HCT116 (cell line): ENCODE measurements around the gene DNAJB9. TPM values are rescaled to one million over a fixed set of nuclear protein-coding genes. Genes with fewer than 3 reads are reported as not detected.
A peak's percentile ranks its signal among the peaks of the same experiment; 100 is the strongest.

ENCODE experiments used
- ATAC-seq: fragments of 200-7000 bp; cut with Tn5 transposase; 2 replicates; pipeline ENCODE4 v1.9.1; 2020; ENCODE audit warnings: mild to moderate bottlenecking, moderate library complexity
- BruUV-seq: library from RNA; stranded (reverse); fragments of 400-500 nt; replicated peaks from 2 replicates; lab custom pipeline; 2021; lab: Mats Ljungman, UMichigan
- CTCF ChIA-PET: fragments of 300-600 bp; sonication (Branson Sonifier 250); formaldehyde crosslinking; loops from one replicate; lab custom pipeline; 2021; ENCODE audit warnings: antibody characterized with exemption; lab: Charles Lee
- POLR2A ChIA-PET: fragments of 300-600, 350-600 bp; sonication (Branson Sonifier 250); formaldehyde crosslinking; loops from one replicate; lab custom pipeline; 2021; ENCODE audit warnings: antibody characterized with exemption; lab: Charles Lee
- RAD21 ChIA-PET, 2 experiments: fragments of 300-600 bp; sonication (Branson Sonifier 250); formaldehyde crosslinking; loops; one replicate each; lab custom pipeline; 2023; ENCODE audit warnings: low total read pairs in 2 of 2; ENCODE audit not compliant: uncharacterized antibody in 2 of 2, unreplicated experiment in 2 of 2, low non-redundant PET in 1 of 2; lab: Charles Lee
- DNase-seq: peaks from one replicate; pipeline ENCODE4 v3.0.0-alpha.2; 2010; ENCODE audit warnings: low read depth, low spot score
- H2AFZ ChIP-seq: fragments of 200-600 bp; shearing (Covaris generic), sonication (generic); 2 replicates; pipeline ENCODE4 v1.6.1; 2017; ENCODE audit warnings: low read depth, mixed run types, mixed read lengths, antibody characterized with exemption, low read length; ENCODE audit not compliant: poor library complexity, severe bottlenecking
- H3K27ac ChIP-seq: 2 replicates; pipeline ENCODE4 v1.5.1; 2012; ENCODE audit warnings: low read depth, low read length
- H3K27me3 ChIP-seq: fragments of 200-600 bp; sonication (generic); 2 replicates; pipeline ENCODE4 v1.6.1; 2016; ENCODE audit warnings: mixed run types, low read length, mixed read lengths; ENCODE audit not compliant: insufficient read depth
- H3K36me3 ChIP-seq, 2 experiments: fragments of 200-500 bp in 1 of 2; fragments of 200-600 bp in 1 of 2; sonication (Bioruptor generic) in 1 of 2; sonication (generic) in 1 of 2; 2 replicates each; pipeline versions ENCODE4 v1.5.1 to v1.6.1; 2014 to 2016; ENCODE audit warnings: low read length in 2 of 2, inconsistent platforms in 1 of 2, mixed read lengths in 1 of 2, mixed run types in 1 of 2; ENCODE audit not compliant: insufficient read depth in 2 of 2, control insufficient read depth in 1 of 2
- H3K4me1 ChIP-seq, 2 experiments: fragments of 200-600 bp in 1 of 2; sonication (generic) in 1 of 2; 2 replicates each; pipeline versions ENCODE4 v1.5.1 to v1.6.1; 2012 to 2017; ENCODE audit warnings: low read length in 2 of 2, inconsistent platforms in 1 of 2, mild to moderate bottlenecking in 1 of 2, mixed read lengths in 1 of 2, mixed run types in 1 of 2, moderate library complexity in 1 of 2; ENCODE audit not compliant: insufficient read depth in 2 of 2, control insufficient read depth in 1 of 2
- H3K4me2 ChIP-seq: fragments of 200-600 bp; sonication (generic); 2 replicates; pipeline ENCODE4 v1.6.1; 2017; ENCODE audit warnings: mixed run types, low read length, mixed read lengths
- H3K4me3 ChIP-seq, 2 experiments: fragments of 200-600 bp in 1 of 2; sonication (generic) in 1 of 2; replicated peaks in 1 of 2; 2 replicates each; pipeline ENCODE4 v1.5.1; 2011 to 2016; ENCODE audit warnings: low read length in 2 of 2, control low read depth in 1 of 2, low read depth in 1 of 2, mild to moderate bottlenecking in 1 of 2, mixed read lengths in 1 of 2, mixed run types in 1 of 2
- H3K79me2 ChIP-seq: fragments of 200-600 bp; sonication (generic); 2 replicates; pipeline ENCODE4 v1.6.1; 2017; ENCODE audit warnings: mild to moderate bottlenecking, mixed run types, low read length, moderate library complexity, mixed read lengths; ENCODE audit not compliant: insufficient read depth
- H3K9ac ChIP-seq: fragments of 200-600 bp; sonication (generic); 2 replicates; pipeline ENCODE4 v1.6.1; 2016; ENCODE audit warnings: low read length, mixed read lengths
- H3K9me2 ChIP-seq: fragments of 200-600 bp; sonication (generic), shearing (Covaris generic); 2 replicates; pipeline ENCODE4 v1.6.1; 2017; ENCODE audit warnings: mixed run types, mild to moderate bottlenecking, moderate library complexity; ENCODE audit not compliant: insufficient read depth
- H3K9me3 ChIP-seq, 2 experiments: fragments of 200-500 bp in 1 of 2; fragments of 200-600 bp in 1 of 2; sonication (Bioruptor generic) in 1 of 2; sonication (generic) in 1 of 2; 2 replicates each; pipeline ENCODE4 v1.6.1; 2014 to 2017; ENCODE audit warnings: low read length in 2 of 2, mixed read lengths in 2 of 2, inconsistent platforms in 1 of 2, low read depth in 1 of 2, mild to moderate bottlenecking in 1 of 2, mixed run types in 1 of 2, moderate library complexity in 1 of 2; ENCODE audit not compliant: control insufficient read depth in 1 of 2, insufficient read depth in 1 of 2
- H4K20me1 ChIP-seq: fragments of 200-600 bp; sonication (generic), shearing (Covaris generic); 2 replicates; pipeline ENCODE4 v1.6.1; 2017; ENCODE audit warnings: mixed run types, mild to moderate bottlenecking, moderate library complexity; ENCODE audit not compliant: insufficient read depth
- EZH2 ChIP-seq: fragments of 200-600 bp; sonication (generic); IDR thresholded peaks from 2 replicates; pipeline ENCODE4 v1.6.1; 2017; ENCODE audit warnings: antibody characterized with exemption, mixed run types
- EZH2phosphoT487 ChIP-seq: fragments of 200-600 bp; IDR thresholded peaks from 2 replicates; pipeline ENCODE4 v1.6.1; 2018; ENCODE audit warnings: antibody characterized with exemption, borderline replicate concordance
- JUND ChIP-seq: IDR thresholded peaks from 2 replicates; pipeline ENCODE4 v1.6.1; 2012
- POLR2AphosphoS5 ChIP-seq: IDR thresholded peaks from 2 replicates; pipeline ENCODE4 v1.6.1; 2011; ENCODE audit warnings: mild to moderate bottlenecking, low read depth, low read length, moderate library complexity
- SIN3A ChIP-seq: IDR thresholded peaks from 2 replicates; pipeline ENCODE4 v1.6.1; 2012; ENCODE audit warnings: low read depth
- SRF ChIP-seq: IDR thresholded peaks from 2 replicates; pipeline ENCODE4 v1.6.1; 2012; ENCODE audit warnings: low read depth
- ZFX ChIP-seq: fragments of 450-650 bp; IDR thresholded peaks from 2 replicates; pipeline ENCODE4 v1.6.1; 2017
- ZNF274 ChIP-seq: fragments of 200-500 bp; sonication (Bioruptor generic); IDR thresholded peaks from 2 replicates; pipeline ENCODE4 v1.6.1; 2014; ENCODE audit warnings: mild to moderate bottlenecking, low read depth, low read length, inconsistent platforms
- intact Hi-C: fragments of 100-400 bp; cut with micrococcal nuclease; formaldehyde crosslinking; loops from 2 replicates; pipeline ENCODE4 v1.10.0; 2022
- total RNA-seq: library from RNA; stranded (reverse); gene quantifications from one replicate; pipeline ENCODE4 v1.2.1, GENCODE V29; 2021; ENCODE audit not compliant: unreplicated experiment
- TF ChIP-seq, protein P1 (sequence below): IDR thresholded peaks from 2 replicates; pipeline ENCODE4 v1.6.1; 2012; ENCODE audit warnings: low read depth
- TF ChIP-seq, protein P2 (sequence below): IDR thresholded peaks from 2 replicates; pipeline ENCODE4 v1.6.1; 2011; ENCODE audit warnings: mild to moderate bottlenecking, low read length, moderate library complexity; ENCODE audit not compliant: insufficient replicate concordance; ENCODE audit errors: extremely low read depth
- TF ChIP-seq, protein P3 (sequence below), 3 experiments: fragments of 200-600 bp in 1 of 3; sonication (generic) in 1 of 3; IDR thresholded peaks in 2 of 3; conservative IDR thresholded peaks in 1 of 3; 2 replicates each; pipeline ENCODE4 v1.5.1; 2012 to 2017; ENCODE audit warnings: low read depth in 2 of 3, low read length in 2 of 3, antibody characterized with exemption in 1 of 3, borderline replicate concordance in 1 of 3, control low read depth in 1 of 3, mild to moderate bottlenecking in 1 of 3, mixed read lengths in 1 of 3, mixed run types in 1 of 3, moderate library complexity in 1 of 3; ENCODE audit not compliant: insufficient read depth in 1 of 3
- TF ChIP-seq, protein P4 (sequence below): IDR thresholded peaks from 2 replicates; pipeline ENCODE4 v1.6.1; 2012

The DNAJB9 gene
- total RNA-seq, 1 experiment from 2014 or later: 10.1 TPM

DNA sequence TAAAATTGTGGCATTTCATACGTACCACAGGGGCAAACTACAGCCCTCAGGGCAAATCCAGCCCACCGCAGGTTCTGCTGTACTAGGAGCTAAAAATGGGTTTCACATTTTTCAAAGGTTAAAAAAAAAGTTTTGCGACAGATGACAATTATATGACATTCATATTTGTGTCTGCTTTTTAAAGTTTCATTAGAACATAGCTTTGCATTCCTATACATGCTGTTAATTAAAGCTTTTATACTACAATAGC lies 43.0 kb upstream of the DNAJB9 start:
- Histone ChIP-seq H3K4me2 (peak overlapping the region; percentile 79), H4K20me1 (no peaks in the 10 kb centered on the region), H3K9me3 (no peaks in the 10 kb centered on the region), H3K27ac (peak overlapping the region; percentile 69), H3K27me3 (no peaks in the 10 kb centered on the region), H3K4me3 (peak overlapping the region; percentile 73 to 78), H3K9ac (peak overlapping the region; percentile 71), H3K79me2 (peaks cover 8% of the 10 kb centered on the region), H3K4me1 (peaks cover 6 to 24% of the 10 kb centered on the region in 2 experiments; a peak in 3 of 4 replicates), H3K9me2 (no peaks in the 10 kb centered on the region), H3K36me3 (no peaks in the 10 kb centered on the region), H2AFZ (no peak overlapping the region)
- TSS peak; percentile 93 for BruUV-seq
- CTCF ChIA-PET: no interaction called here
- TF ChIP-seq ZFX: no peak
- no peak for ATAC-seq
- intact Hi-C loops: loop anchor here (5.0 kb wide), 1 partner anchor 41 kb away; the partner anchor contains the start of genes DNAJB9 and THAP5
- no peak for DNase-seq
- RAD21 ChIA-PET: no interaction called here
- POLR2A ChIA-PET: interaction anchor here (1.1 to 1.9 kb wide), 2 partner anchors 43 to 65 kb away, joined by 3 to 9 read pairs; partner anchors contain the start of genes DNAJB9 and THAP5

DNA sequence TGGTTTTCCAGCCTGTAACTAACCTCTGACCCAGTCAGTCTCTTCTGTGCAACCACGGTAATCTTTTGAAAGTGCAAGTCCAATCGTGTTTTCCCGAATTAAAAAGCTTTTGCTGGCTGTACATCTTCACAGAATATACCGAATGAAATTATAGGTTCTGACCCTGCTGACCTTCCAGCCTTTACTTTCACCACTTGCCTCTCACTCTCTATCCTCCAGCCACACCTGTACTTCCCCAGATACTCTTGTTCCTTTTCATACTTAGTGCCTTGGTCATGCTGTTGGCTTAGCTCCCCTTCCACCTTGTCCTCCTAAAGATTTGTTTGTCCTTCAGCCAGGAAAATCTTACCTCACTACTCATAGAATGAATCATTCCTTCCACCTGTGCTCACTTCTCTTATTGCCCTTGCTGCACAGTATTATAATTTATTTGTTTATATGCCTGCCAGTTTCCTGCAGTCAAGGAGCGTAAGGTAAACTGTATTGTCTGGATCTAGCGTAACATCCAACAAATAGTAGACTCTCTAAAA lies 41.4 kb upstream of the DNAJB9 start:
- no peak overlapping the region; the same call in 1 of the 2 replicates for H3K27ac ChIP-seq
- TF ChIP-seq EZH2phosphoT487: no peak
- TF ChIP-seq, protein P1, sequence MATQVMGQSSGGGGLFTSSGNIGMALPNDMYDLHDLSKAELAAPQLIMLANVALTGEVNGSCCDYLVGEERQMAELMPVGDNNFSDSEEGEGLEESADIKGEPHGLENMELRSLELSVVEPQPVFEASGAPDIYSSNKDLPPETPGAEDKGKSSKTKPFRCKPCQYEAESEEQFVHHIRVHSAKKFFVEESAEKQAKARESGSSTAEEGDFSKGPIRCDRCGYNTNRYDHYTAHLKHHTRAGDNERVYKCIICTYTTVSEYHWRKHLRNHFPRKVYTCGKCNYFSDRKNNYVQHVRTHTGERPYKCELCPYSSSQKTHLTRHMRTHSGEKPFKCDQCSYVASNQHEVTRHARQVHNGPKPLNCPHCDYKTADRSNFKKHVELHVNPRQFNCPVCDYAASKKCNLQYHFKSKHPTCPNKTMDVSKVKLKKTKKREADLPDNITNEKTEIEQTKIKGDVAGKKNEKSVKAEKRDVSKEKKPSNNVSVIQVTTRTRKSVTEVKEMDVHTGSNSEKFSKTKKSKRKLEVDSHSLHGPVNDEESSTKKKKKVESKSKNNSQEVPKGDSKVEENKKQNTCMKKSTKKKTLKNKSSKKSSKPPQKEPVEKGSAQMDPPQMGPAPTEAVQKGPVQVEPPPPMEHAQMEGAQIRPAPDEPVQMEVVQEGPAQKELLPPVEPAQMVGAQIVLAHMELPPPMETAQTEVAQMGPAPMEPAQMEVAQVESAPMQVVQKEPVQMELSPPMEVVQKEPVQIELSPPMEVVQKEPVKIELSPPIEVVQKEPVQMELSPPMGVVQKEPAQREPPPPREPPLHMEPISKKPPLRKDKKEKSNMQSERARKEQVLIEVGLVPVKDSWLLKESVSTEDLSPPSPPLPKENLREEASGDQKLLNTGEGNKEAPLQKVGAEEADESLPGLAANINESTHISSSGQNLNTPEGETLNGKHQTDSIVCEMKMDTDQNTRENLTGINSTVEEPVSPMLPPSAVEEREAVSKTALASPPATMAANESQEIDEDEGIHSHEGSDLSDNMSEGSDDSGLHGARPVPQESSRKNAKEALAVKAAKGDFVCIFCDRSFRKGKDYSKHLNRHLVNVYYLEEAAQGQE: no peak
- peak; percentile 94 for TF ChIP-seq JUND
- no peak for TF ChIP-seq ZNF274
- TF ChIP-seq, protein P2, sequence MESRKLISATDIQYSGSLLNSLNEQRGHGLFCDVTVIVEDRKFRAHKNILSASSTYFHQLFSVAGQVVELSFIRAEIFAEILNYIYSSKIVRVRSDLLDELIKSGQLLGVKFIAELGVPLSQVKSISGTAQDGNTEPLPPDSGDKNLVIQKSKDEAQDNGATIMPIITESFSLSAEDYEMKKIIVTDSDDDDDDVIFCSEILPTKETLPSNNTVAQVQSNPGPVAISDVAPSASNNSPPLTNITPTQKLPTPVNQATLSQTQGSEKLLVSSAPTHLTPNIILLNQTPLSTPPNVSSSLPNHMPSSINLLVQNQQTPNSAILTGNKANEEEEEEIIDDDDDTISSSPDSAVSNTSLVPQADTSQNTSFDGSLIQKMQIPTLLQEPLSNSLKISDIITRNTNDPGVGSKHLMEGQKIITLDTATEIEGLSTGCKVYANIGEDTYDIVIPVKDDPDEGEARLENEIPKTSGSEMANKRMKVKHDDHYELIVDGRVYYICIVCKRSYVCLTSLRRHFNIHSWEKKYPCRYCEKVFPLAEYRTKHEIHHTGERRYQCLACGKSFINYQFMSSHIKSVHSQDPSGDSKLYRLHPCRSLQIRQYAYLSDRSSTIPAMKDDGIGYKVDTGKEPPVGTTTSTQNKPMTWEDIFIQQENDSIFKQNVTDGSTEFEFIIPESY: no peak
- peak; percentile 62 for TF ChIP-seq SIN3A
- peak; percentile 69; the same call in 1 of the 2 replicates for TF ChIP-seq SRF
- TF ChIP-seq EZH2: no peak
- TF ChIP-seq, protein P3, sequence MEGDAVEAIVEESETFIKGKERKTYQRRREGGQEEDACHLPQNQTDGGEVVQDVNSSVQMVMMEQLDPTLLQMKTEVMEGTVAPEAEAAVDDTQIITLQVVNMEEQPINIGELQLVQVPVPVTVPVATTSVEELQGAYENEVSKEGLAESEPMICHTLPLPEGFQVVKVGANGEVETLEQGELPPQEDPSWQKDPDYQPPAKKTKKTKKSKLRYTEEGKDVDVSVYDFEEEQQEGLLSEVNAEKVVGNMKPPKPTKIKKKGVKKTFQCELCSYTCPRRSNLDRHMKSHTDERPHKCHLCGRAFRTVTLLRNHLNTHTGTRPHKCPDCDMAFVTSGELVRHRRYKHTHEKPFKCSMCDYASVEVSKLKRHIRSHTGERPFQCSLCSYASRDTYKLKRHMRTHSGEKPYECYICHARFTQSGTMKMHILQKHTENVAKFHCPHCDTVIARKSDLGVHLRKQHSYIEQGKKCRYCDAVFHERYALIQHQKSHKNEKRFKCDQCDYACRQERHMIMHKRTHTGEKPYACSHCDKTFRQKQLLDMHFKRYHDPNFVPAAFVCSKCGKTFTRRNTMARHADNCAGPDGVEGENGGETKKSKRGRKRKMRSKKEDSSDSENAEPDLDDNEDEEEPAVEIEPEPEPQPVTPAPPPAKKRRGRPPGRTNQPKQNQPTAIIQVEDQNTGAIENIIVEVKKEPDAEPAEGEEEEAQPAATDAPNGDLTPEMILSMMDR (IDR thresholded peaks at IDR 0.05 in 2 of 3, conservative IDR thresholded peaks at IDR 0.05 in 1 of 3; ENCODE audit: borderline replicate concordance in 1 of 3, insufficient read depth in 1 of 3, low read depth in 2 of 3, low read length in 2 of 3): no peak
- peak; percentile 26; the same call in 1 of the 2 replicates for TF ChIP-seq POLR2AphosphoS5
- TF ChIP-seq, protein P4, sequence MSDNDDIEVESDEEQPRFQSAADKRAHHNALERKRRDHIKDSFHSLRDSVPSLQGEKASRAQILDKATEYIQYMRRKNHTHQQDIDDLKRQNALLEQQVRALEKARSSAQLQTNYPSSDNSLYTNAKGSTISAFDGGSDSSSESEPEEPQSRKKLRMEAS: no peak

More for the DNA sequence above, 41.4 kb upstream of the DNAJB9 start:
- intact Hi-C loops: loop anchor here (5.0 kb wide), 1 partner anchor 39 kb away; the partner anchor contains the start of genes DNAJB9 and THAP5
- H3K36me3 ChIP-seq: no peaks in the 10 kb centered on the region
- ChIA-PET RAD21 (no interaction called here), POLR2A (no interaction called here), CTCF (no interaction called here)
- H2AFZ ChIP-seq: no peak overlapping the region
- no peak overlapping the region for H3K9ac ChIP-seq
- ATAC-seq (no peak), DNase-seq (peak; percentile 12)
- no TSS peak for BruUV-seq
- H4K20me1 ChIP-seq: no peaks in the 10 kb centered on the region
- H3K79me2 ChIP-seq: peaks cover 8% of the 10 kb centered on the region
- peak overlapping the region; percentile 79 for H3K4me2 ChIP-seq
- peaks cover 6 to 24% of the 10 kb centered on the region in 2 experiments; a peak in 3 of 4 replicates for H3K4me1 ChIP-seq
- no peaks in the 10 kb centered on the region for H3K27me3 ChIP-seq
- no peak overlapping the region for H3K4me3 ChIP-seq
- H3K9me3 ChIP-seq: no peaks in the 10 kb centered on the region
- no peaks in the 10 kb centered on the region for H3K9me2 ChIP-seq
